Heart left ventricle (tissue), 16 donors: Measurements from ENCODE around the gene MCTP2. TPM values are rescaled to one million over a fixed set of nuclear protein-coding genes. Genes with fewer than 3 reads are reported as not detected.

Experiments
- ATAC-seq, 4 donors: fragments of 200-7000 bp; cut with Tn5 transposase; one replicate each; pipeline ENCODE4 v1.9.1; 2020 to 2022; ENCODE audit warnings: moderate library complexity in 4 of 4, mild to moderate bottlenecking in 3 of 4, moderate number of reproducible peaks in 1 of 4
- DNase-seq, 5 donors: peaks; one replicate each; pipeline ENCODE4 v3.0.0-alpha.2; 2020
- H3K27ac ChIP-seq, 12 donors: fragments of 200-600 bp; sonication (generic) in 4 of 12; one replicate each; pipeline versions ENCODE4 v1.5.0 to v1.8.0; 2016 to 2022; ENCODE audit warnings: mild to moderate bottlenecking in 2 of 12
- H3K27me3 ChIP-seq, 9 donors: fragments of 200-600 bp; sonication (generic) in 2 of 9; one replicate each; pipeline versions ENCODE4 v1.5.1 to v1.8.0; 2016 to 2022; ENCODE audit warnings: mild to moderate bottlenecking in 3 of 9
- H3K36me3 ChIP-seq, 9 donors: fragments of 200-600 bp; sonication (generic) in 2 of 9; one replicate each; pipeline versions ENCODE4 v1.5.0 to v1.8.0; 2018 to 2022; ENCODE audit warnings: mild to moderate bottlenecking in 2 of 9
- H3K4me1 ChIP-seq, 12 donors: fragments of 200-600 bp; sonication (generic) in 4 of 12; one replicate each; pipeline versions ENCODE4 v1.5.0 to v1.8.0; 2016 to 2022; ENCODE audit warnings: mild to moderate bottlenecking in 3 of 12
- H3K4me3 ChIP-seq, 12 donors: fragments of 200-600 bp; sonication (generic) in 4 of 12; one replicate each; pipeline versions ENCODE4 v1.5.0 to v1.8.0; 2017 to 2022; ENCODE audit warnings: mild to moderate bottlenecking in 9 of 12, moderate library complexity in 4 of 12
- H3K9me3 ChIP-seq, 12 donors: fragments of 200-600 bp; sonication (generic) in 4 of 12; one replicate each; pipeline versions ENCODE4 v1.5.0 to v1.8.0; 2016 to 2022; ENCODE audit warnings: mild to moderate bottlenecking in 1 of 12
- POLR2A ChIP-seq, 2 donors: fragments of 450-650 bp; IDR thresholded peaks; one replicate each; pipeline ENCODE4 v1.6.1; 2017; ENCODE audit warnings: antibody characterized with exemption in 2 of 2, mild to moderate bottlenecking in 2 of 2, moderate library complexity in 2 of 2
- WGBS, 4 donors: extraction: QIAGEN DNeasy Blood & Tissue Kit in 2 of 4; methylation state at CpG; one replicate each; pipeline versions ENCODE4 v1.1.5 to v1.1.7; 2013 to 2018; 5-methylcytosine and 5-hydroxymethylcytosine counted together
- intact Hi-C, 10 donors: fragments of 100-400 bp; cut with DNase I; formaldehyde crosslinking; loops; one replicate each; pipeline versions ENCODE4 v1.11.1 to v1.14.2; 2022
- polyA plus RNA-seq, 2 donors: library from polyadenylated mRNA; stranded (reverse); fragments of 200-250 nt; gene quantifications; one replicate each; pipeline ENCODE4 v1.2.3, GENCODE V29; 2013
- total RNA-seq, 9 donors: library from RNA; depleted of rRNA in 2 of 9; stranded (reverse); fragments of >200 nt in 2 of 9; fragmentation: NEBNext Ultra II Directional in 3 of 9; extraction: Animal tissue kit (Norgen Biotek cat#: 25700) in 3 of 9; gene quantifications; one replicate each; pipeline versions ENCODE4 v1.1.0 to v1.2.4, GENCODE V29; 2016 to 2023
- TF ChIP-seq, protein P1 (sequence below), 12 donors: fragments of 200-600 bp; sonication (generic) in 4 of 12; IDR thresholded peaks; one replicate each; pipeline versions ENCODE4 v1.5.0 to v1.8.0; 2018 to 2022; ENCODE audit warnings: antibody characterized with exemption in 12 of 12, mild to moderate bottlenecking in 5 of 12
- donor health status: ischemic (EF 13 %, LVEDD 7.1; RV severe dilation, severe dysfunction).
- donor health status: healthy with polysubstance abuse.
- donor health status: DM: no; HTN: yes; CAD: no.
- donor health status: DM: no; HTN: no; CAD: no.
- donor health status: ischemic (EF 25% LVEDD 6.9; RV normal size, moderate dysfunction).
- donor health status: ischemic (EF 25% LVEDD 5.7; RV mildly dilated, moderate dysfunction).
- donor health status: healthy.
- donor health status: DM: yes; HTN: yes; CAD: no.
- donor health status: ischemic (EF 35%, LVEDD 5.7; RV mildly dilated, moderate dysfunction).
- donor health status: nonischemic (EF 11% LVEDD 7.7; RV severe dilation, severe dysfunction).
- donor health status: DM: yes; HTN: yes; CAD: no.
- donor health status: PGD.
- donor health status: ischemic (EF 29% LVEDD 5.4; RV normal size, mild dysfunction).
- donor health status: nonischemic (EF 23%, LVEDD 6.1; RV moderate dilation, normal function).

Gene MCTP2
- total and polyA plus RNA-seq, 11 donors, result 0.35 to 12.1 (median 2.0) TPM

DNA sequence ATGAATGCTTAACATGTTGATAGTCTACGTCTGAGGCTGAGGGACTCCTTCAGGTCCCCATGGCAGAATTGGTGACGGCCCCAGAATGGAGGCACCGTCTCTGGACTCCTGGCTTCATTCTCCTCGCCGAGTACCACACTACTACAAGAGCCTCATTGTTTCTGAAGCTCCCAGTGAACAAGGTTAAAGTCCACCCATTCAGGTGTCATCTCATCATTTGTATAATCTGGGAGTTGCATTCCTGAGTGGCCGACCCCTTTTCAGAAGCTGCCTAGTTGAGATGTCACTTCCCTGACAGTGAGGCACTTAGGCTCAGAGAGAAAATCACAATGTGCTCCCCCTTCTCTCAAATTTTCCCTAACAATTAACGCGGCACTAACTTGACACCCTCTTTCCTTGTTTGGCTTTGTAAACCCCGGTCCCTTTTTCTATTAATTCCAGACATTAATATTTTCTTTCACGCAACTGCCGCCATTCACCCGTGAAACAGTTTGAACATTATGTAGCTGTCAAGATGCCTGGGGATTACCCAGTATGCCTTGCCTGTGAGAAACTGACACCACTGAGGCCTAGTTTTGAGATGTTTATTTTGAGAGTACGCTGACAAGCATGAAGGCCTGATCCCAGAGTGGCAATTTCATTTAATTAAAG is 105.6 kb downstream of the MCTP2 start:
- TF ChIP-seq, protein P1, sequence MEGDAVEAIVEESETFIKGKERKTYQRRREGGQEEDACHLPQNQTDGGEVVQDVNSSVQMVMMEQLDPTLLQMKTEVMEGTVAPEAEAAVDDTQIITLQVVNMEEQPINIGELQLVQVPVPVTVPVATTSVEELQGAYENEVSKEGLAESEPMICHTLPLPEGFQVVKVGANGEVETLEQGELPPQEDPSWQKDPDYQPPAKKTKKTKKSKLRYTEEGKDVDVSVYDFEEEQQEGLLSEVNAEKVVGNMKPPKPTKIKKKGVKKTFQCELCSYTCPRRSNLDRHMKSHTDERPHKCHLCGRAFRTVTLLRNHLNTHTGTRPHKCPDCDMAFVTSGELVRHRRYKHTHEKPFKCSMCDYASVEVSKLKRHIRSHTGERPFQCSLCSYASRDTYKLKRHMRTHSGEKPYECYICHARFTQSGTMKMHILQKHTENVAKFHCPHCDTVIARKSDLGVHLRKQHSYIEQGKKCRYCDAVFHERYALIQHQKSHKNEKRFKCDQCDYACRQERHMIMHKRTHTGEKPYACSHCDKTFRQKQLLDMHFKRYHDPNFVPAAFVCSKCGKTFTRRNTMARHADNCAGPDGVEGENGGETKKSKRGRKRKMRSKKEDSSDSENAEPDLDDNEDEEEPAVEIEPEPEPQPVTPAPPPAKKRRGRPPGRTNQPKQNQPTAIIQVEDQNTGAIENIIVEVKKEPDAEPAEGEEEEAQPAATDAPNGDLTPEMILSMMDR (IDR thresholded peaks at IDR 0.05), result no peak
- no peak for TF ChIP-seq POLR2A (IDR thresholded peaks at IDR 0.05)
- WGBS, 4 donors, result 90 to 95% (median 92%) methylated on average over 13 of the region's 13 CpGs
- ATAC-seq (no peak), DNase-seq (no peak)
- Histone ChIP-seq H3K9me3 (no peaks in the 10 kb centered on the region), H3K4me1 (peaks cover 0 to under 1% (median 0%) of the 10 kb centered on the region in 12 donors), H3K4me3 (no peak overlapping the region), H3K36me3 (no peaks in the 10 kb centered on the region), H3K27ac (no peak overlapping the region), H3K27me3 (no peaks in the 10 kb centered on the region)
- intact Hi-C loops, result no loop called here

DNA sequence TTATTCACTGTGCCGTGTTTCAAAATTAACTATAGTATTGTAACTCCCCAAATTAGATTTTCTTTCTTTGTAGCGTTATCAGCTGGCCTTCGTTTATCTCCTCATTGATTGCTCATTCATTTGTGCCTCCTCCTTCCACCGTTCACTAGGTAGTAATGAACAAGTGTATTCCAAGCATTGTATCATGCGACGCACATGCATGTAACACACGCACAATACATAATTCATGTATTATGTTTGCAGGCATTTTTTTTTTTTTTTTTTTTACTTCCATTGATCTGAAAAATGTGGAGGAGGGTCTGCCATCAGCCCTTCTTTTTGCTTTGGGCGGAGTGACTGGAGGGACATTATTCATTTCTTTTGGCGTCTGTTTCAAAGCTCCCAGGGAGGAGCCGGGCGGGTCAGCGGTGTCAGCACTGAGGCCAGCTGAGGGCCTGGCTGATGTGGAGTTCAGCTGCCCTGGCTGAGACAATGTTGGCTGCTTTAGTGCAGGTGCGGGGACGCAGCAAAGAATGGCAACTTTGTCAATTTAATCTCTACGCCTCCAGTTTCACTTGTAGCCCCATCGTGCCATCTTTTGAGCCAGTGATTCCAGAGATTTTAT is 107.0 kb downstream of the MCTP2 start:
- no peaks in the 10 kb centered on the region for H3K27me3 ChIP-seq
- no peaks in the 10 kb centered on the region for H3K4me1 ChIP-seq
- ATAC-seq (no peak), DNase-seq (no peak)
- TF ChIP-seq, protein P1 (IDR thresholded peaks at IDR 0.05), result no peak
- TF ChIP-seq POLR2A (IDR thresholded peaks at IDR 0.05), result no peak
- H3K4me3 ChIP-seq, result no peak overlapping the region
- 87 to 92% (median 91%) methylated on average over 16 of the region's 16 CpGs for WGBS, 4 donors
- no peaks in the 10 kb centered on the region for H3K36me3 ChIP-seq
- no peak overlapping the region for H3K27ac ChIP-seq
- H3K9me3 ChIP-seq, result no peaks in the 10 kb centered on the region
- intact Hi-C loops, result no loop called here

DNA sequence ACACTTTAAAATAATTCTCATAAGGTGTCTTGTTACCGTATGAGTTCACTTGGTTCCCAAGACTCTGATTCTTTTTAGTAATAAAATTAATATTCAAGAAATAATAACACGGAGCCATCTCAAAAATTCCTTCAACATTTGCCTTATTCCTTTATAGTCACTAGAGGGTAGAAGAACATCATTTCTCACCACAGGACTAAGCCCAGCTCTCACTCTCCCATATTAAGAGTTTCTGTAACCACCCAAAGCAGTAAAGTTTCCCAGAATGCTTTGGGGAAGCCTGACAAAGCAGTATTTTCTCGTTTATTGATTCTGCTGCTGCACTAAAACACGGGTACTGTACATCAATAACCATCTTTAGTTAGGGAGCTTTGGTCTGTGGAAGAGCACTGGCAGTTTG is 114.9 kb downstream of the MCTP2 start:
- no peaks in the 10 kb centered on the region for H3K9me3 ChIP-seq
- no peak for ATAC-seq
- no peaks in the 10 kb centered on the region for H3K36me3 ChIP-seq
- DNase-seq, result no peak
- WGBS, 4 donors, result 59 to 70% (median 66%) methylated on average over 4 of the region's 4 CpGs
- no peak overlapping the region for H3K27ac ChIP-seq
- H3K4me3 ChIP-seq, result no peak overlapping the region
- intact Hi-C loops, result no loop called here
- H3K27me3 ChIP-seq, result peaks cover 0 to 12% (median 0%) of the 10 kb centered on the region in 9 donors
- no peak for TF ChIP-seq POLR2A (IDR thresholded peaks at IDR 0.05)
- TF ChIP-seq, protein P1 (IDR thresholded peaks at IDR 0.05), result peak in 1 of 12 donors; percentile 17
- no peaks in the 10 kb centered on the region for H3K4me1 ChIP-seq

DNA sequence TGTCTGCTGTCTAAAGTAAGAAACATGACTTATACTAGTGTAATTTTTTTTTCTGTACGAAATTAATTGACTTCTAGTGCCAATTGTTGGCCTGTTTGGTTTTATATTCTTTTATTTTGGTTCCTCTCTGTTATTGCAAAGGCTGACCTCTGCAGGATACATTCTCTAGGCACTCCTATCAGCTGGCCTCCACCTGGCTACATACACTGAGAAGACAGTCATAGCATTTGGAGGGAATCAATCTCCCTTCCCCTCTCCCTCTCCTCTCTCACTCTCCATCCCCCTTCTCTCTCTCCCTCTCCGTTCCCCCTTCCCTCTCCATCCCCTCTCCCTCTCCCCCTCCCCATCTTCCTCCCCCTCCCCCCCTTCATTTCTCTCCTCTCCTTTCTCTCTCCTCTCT is 116.7 kb downstream of the MCTP2 start:
- WGBS, 4 donors, result 56 to 72% (median 64%) methylated on average over 2 of the region's 2 CpGs

More for the DNA sequence above, 116.7 kb downstream of the MCTP2 start:
- H3K9me3 ChIP-seq, result no peaks in the 10 kb centered on the region
- peaks cover 0 to 12% (median 0%) of the 10 kb centered on the region in 9 donors for H3K27me3 ChIP-seq
- intact Hi-C loops, result no loop called here
- TF ChIP-seq POLR2A (IDR thresholded peaks at IDR 0.05), result no peak
- TF ChIP-seq, protein P1 (IDR thresholded peaks at IDR 0.05), result no peak
- H3K36me3 ChIP-seq, result no peaks in the 10 kb centered on the region
- H3K4me1 ChIP-seq, result no peaks in the 10 kb centered on the region
- no peak for DNase-seq
- H3K27ac ChIP-seq, result no peak overlapping the region
- ATAC-seq, result no peak
- no peak overlapping the region for H3K4me3 ChIP-seq
